GM19328 (cell line): ENCODE data around the gene ZMYND8.
"Not testable (repeated sequence)": the region's sequence is repeated elsewhere in the genome, so short reads cannot be mapped to it uniquely, and the experiment has no call there.

Source experiments
- ATAC-seq: cut with Tn5 transposase; IDR thresholded peaks from one replicate; pipeline ENCODE4 v1.9.1; 2021; ENCODE audit warnings: mild to moderate bottlenecking, moderate library complexity; ENCODE audit not compliant: unreplicated experiment

ZMYND8 gene

GRCh38 chr20:47356526-47357295 is at the start of gene ZMYND8:
ZMYND8 (minus strand) TSS chr20:47356699; CDS start chr20:47356670, 29 bp downstream.
- peak; percentile 41 for ATAC-seq

GRCh38 chr20:47405775-47406325 is 49.4 kb upstream of the ZMYND8 start:
- ATAC-seq = no peak

GRCh38 chr20:47400685-47401084 is 44.2 kb upstream of the ZMYND8 start:
- no peak for ATAC-seq

GRCh38 chr20:47397652-47398301 is 41.3 kb upstream of the ZMYND8 start:
- no peak for ATAC-seq

GRCh38 chr20:47396762-47397476 is 40.4 kb upstream of the ZMYND8 start:
- no peak for ATAC-seq

- ATAC-seq = not testable (repeated sequence)
Observed at GRCh38 chr20:47393796-47394514, 37.5 kb upstream of the ZMYND8 start.

GRCh38 chr20:47392721-47393073 is 36.2 kb upstream of the ZMYND8 start:
- no peak for ATAC-seq

GRCh38 chr20:47392015-47392720 is 35.7 kb upstream of the ZMYND8 start:
- ATAC-seq = no peak

GRCh38 chr20:47391276-47392010 is 34.9 kb upstream of the ZMYND8 start:
- ATAC-seq = no peak

- ATAC-seq = no peak
Observed at GRCh38 chr20:47389867-47390347, 33.4 kb upstream of the ZMYND8 start.

GRCh38 chr20:47385968-47386367 is 29.5 kb upstream of the ZMYND8 start:
- ATAC-seq = not testable (repeated sequence)

- ATAC-seq = no peak
Observed at GRCh38 chr20:47382746-47383415, 26.4 kb upstream of the ZMYND8 start.

GRCh38 chr20:47380481-47380880 is 24.0 kb upstream of the ZMYND8 start:
- ATAC-seq = no peak

- ATAC-seq = no peak
Observed at GRCh38 chr20:47379433-47380150, 23.1 kb upstream of the ZMYND8 start.

- ATAC-seq = no peak
Observed at GRCh38 chr20:47377122-47377722, 20.7 kb upstream of the ZMYND8 start.

- ATAC-seq = not testable (repeated sequence)
Observed at GRCh38 chr20:47376096-47376643, 19.7 kb upstream of the ZMYND8 start.

- not testable (repeated sequence) for ATAC-seq
Observed at GRCh38 chr20:47374121-47374520, 17.6 kb upstream of the ZMYND8 start.
